PC-3 (cell line): ENCODE results near the gene PSMD4.

Experiments used
- EZH2 ChIP-seq: fragments of 300-600 bp; sonication (generic); IDR thresholded peaks from one replicate; pipeline ENCODE4 v1.6.1; 2017; ENCODE audit warnings: antibody characterized with exemption, mild to moderate bottlenecking, low read length; ENCODE audit not compliant: unreplicated experiment
- EZH2phosphoT487 ChIP-seq: fragments of 300-600 bp; sonication (generic); IDR thresholded peaks from 2 replicates; pipeline ENCODE4 v1.6.1; 2018; ENCODE audit warnings: mild to moderate bottlenecking, antibody characterized with exemption, low read length, borderline replicate concordance
- TF ChIP-seq, protein P1 (sequence below): fragments of 300-600 bp; sonication (generic); conservative IDR thresholded peaks from 2 replicates; pipeline ENCODE4 v1.5.1; 2017; ENCODE audit warnings: antibody characterized with exemption, low read depth, mild to moderate bottlenecking, low read length

DNA sequence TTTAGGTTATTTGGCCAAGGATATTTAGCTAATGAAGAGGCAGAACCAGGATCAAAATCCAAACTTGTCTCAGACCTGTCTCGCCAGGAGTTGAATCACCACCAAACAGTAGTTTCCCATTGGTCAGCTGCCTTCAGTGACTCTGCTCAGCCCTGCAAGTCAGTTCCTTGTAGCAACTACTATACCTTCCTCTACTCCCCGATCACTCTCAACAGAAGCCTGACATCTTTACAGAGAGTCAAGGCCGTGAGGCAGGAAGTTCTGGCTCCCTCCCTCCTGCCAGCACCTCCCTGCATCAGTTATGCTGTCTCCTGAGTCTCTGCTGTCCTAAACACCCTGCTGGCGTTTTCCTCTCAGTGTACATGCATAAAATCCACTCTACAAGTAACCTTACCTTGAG, 13.2 kb downstream of the PSMD4 start:
- TF ChIP-seq EZH2 (no peak), EZH2phosphoT487 (no peak)
- TF ChIP-seq, protein P1, sequence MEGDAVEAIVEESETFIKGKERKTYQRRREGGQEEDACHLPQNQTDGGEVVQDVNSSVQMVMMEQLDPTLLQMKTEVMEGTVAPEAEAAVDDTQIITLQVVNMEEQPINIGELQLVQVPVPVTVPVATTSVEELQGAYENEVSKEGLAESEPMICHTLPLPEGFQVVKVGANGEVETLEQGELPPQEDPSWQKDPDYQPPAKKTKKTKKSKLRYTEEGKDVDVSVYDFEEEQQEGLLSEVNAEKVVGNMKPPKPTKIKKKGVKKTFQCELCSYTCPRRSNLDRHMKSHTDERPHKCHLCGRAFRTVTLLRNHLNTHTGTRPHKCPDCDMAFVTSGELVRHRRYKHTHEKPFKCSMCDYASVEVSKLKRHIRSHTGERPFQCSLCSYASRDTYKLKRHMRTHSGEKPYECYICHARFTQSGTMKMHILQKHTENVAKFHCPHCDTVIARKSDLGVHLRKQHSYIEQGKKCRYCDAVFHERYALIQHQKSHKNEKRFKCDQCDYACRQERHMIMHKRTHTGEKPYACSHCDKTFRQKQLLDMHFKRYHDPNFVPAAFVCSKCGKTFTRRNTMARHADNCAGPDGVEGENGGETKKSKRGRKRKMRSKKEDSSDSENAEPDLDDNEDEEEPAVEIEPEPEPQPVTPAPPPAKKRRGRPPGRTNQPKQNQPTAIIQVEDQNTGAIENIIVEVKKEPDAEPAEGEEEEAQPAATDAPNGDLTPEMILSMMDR = no peak
